Measurements from ENCODE around the gene PPP1R37.

Gene PPP1R37

GRCh38 chr19:45153339-45154063 is 60.5 kb downstream of the PPP1R37 start:
- Histone ChIP-seq H3K36me3 (ENCODE audit: insufficient read depth, low read length) (no peaks in the 10 kb centered on the region), H3K4me3 (ENCODE audit: low read depth, low read length, poor library complexity, severe bottlenecking) (no peak overlapping the region), H2AFZ (ENCODE audit: low read length) (no peak overlapping the region), H3K27ac (ENCODE audit: low read depth, low read length, poor library complexity, severe bottlenecking) (no peak overlapping the region), H3K9me3 (ENCODE audit: low read length) (no peaks in the 10 kb centered on the region), H3K4me1 (ENCODE audit: insufficient read depth, low read length, severe bottlenecking) (no peaks in the 10 kb centered on the region), H4K20me1 (ENCODE audit: insufficient read depth, low read length) (no peaks in the 10 kb centered on the region), H3F3A (ENCODE audit: insufficient read depth, low read length) (no peaks in the 10 kb centered on the region), H3K79me2 (ENCODE audit: insufficient read depth, low read length) (no peaks in the 10 kb centered on the region), H3K4me2 (ENCODE audit: low read length) (peak overlapping the region; percentile 21; the same call in 1 of the 2 replicates), H3K9ac (ENCODE audit: low read length) (no peak overlapping the region), H3K27me3 (ENCODE audit: insufficient read depth, low read length) (no peaks in the 10 kb centered on the region), H3K9me2 (ENCODE audit: low read depth, low read length) (no peaks in the 10 kb centered on the region)
- TF ChIP-seq, protein P1, sequence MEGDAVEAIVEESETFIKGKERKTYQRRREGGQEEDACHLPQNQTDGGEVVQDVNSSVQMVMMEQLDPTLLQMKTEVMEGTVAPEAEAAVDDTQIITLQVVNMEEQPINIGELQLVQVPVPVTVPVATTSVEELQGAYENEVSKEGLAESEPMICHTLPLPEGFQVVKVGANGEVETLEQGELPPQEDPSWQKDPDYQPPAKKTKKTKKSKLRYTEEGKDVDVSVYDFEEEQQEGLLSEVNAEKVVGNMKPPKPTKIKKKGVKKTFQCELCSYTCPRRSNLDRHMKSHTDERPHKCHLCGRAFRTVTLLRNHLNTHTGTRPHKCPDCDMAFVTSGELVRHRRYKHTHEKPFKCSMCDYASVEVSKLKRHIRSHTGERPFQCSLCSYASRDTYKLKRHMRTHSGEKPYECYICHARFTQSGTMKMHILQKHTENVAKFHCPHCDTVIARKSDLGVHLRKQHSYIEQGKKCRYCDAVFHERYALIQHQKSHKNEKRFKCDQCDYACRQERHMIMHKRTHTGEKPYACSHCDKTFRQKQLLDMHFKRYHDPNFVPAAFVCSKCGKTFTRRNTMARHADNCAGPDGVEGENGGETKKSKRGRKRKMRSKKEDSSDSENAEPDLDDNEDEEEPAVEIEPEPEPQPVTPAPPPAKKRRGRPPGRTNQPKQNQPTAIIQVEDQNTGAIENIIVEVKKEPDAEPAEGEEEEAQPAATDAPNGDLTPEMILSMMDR (IDR thresholded peaks at IDR 0.05; ENCODE audit: low read length): no peak
- TF ChIP-seq EZH2 (IDR thresholded peaks at IDR 0.05; ENCODE audit: borderline replicate concordance, low read length): no peak

DNA sequence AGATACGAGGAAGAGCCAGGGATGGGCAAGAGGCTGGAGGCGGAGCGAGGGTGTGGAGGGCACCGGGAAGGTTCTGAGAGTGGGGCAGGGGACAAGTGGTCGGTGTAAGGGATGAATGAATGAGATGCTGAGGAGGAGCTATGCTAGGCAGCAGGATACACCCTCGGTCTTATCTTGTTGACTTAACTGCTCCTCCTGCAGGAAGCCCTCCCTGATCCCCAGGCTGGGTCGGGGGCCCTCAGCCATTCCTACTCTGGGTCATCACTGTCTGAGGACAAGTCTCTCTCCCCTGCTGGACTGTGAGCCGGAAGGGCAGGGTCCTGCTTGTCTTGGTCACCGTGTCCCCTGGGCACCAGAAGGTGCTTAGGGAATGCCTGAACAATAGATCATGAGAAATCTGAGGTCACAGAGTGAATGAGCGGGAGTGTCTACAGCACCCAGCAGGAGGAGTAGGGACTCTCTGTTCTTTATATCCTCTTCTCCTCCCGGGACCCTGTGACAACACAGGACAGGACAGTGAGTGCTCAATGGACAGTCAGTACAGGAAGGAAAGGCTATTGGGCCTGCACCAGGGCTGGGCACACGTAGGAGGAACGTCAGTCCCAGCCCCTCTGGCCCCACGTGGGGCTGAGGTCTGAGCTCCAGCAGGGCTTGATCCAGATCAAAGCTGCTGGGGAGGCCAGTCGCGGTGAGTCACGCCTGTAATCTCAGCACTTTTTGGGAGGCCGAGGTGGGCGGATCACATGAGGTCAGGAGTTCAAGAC is 61.3 kb downstream of the PPP1R37 start:
- H3K9ac ChIP-seq (ENCODE audit: low read length): no peak overlapping the region

DNA sequence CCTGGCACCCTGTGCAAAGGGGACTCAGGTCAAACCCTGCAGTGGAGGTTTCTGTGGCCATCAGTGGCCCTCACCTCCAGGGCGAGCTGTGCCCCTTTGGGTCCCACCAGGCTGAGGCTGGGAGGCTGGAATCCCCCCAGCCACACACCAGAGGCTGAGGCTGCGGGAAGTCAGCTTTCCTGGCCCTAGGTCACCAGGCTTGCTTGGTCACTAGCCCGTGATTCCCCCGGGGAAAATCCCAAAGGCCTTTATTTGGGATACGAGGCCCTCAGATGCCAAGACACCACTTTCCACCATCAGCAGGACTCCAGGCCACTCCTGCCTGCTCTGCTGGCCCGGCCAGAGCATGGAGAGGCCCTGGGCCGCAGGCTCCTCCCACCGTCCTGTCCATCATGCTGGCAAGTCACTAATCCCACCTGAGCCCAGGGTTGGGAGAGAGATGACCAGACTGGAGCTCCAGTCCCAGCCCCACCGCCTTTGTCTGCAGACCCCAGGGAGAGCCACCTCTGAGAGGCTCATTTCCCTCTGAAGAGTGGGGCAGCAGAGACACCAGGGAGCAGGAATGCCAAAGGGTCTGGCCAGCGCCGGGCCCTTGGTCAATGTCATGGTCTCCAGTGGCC is 63.1 kb downstream of the PPP1R37 start:
- TF ChIP-seq, protein P1 (IDR thresholded peaks at IDR 0.05; ENCODE audit: low read length): no peak
- no peak for TF ChIP-seq EZH2 (IDR thresholded peaks at IDR 0.05; ENCODE audit: borderline replicate concordance, low read length)
- Histone ChIP-seq H3K4me3 (ENCODE audit: low read depth, low read length, poor library complexity, severe bottlenecking) (no peak overlapping the region), H2AFZ (ENCODE audit: low read length) (no peak overlapping the region), H3K27me3 (ENCODE audit: insufficient read depth, low read length) (peaks cover 10% of the 10 kb centered on the region), H3K4me1 (ENCODE audit: insufficient read depth, low read length, severe bottlenecking) (no peaks in the 10 kb centered on the region), H4K20me1 (ENCODE audit: insufficient read depth, low read length) (no peaks in the 10 kb centered on the region), H3K4me2 (ENCODE audit: low read length) (no peak overlapping the region), H3K79me2 (ENCODE audit: insufficient read depth, low read length) (no peaks in the 10 kb centered on the region), H3F3A (ENCODE audit: insufficient read depth, low read length) (no peaks in the 10 kb centered on the region), H3K9ac (ENCODE audit: low read length) (no peak overlapping the region), H3K27ac (ENCODE audit: low read depth, low read length, poor library complexity, severe bottlenecking) (no peak overlapping the region), H3K36me3 (ENCODE audit: insufficient read depth, low read length) (no peaks in the 10 kb centered on the region), H3K9me3 (ENCODE audit: low read length) (no peaks in the 10 kb centered on the region), H3K9me2 (ENCODE audit: low read depth, low read length) (no peaks in the 10 kb centered on the region)

More for the DNA sequence above, 61.3 kb downstream of the PPP1R37 start:
- Histone ChIP-seq H3K27me3 (ENCODE audit: insufficient read depth, low read length) (peaks cover 4% of the 10 kb centered on the region), H3K4me3 (ENCODE audit: low read depth, low read length, poor library complexity, severe bottlenecking) (no peak overlapping the region), H3K4me2 (ENCODE audit: low read length) (peak overlapping the region; percentile 21; the same call in 1 of the 2 replicates), H3K9me3 (ENCODE audit: low read length) (no peaks in the 10 kb centered on the region), H3K9me2 (ENCODE audit: low read depth, low read length) (no peaks in the 10 kb centered on the region), H3K79me2 (ENCODE audit: insufficient read depth, low read length) (no peaks in the 10 kb centered on the region), H3K27ac (ENCODE audit: low read depth, low read length, poor library complexity, severe bottlenecking) (no peak overlapping the region), H3K36me3 (ENCODE audit: insufficient read depth, low read length) (no peaks in the 10 kb centered on the region), H3F3A (ENCODE audit: insufficient read depth, low read length) (no peaks in the 10 kb centered on the region), H3K4me1 (ENCODE audit: insufficient read depth, low read length, severe bottlenecking) (no peaks in the 10 kb centered on the region), H2AFZ (ENCODE audit: low read length) (no peak overlapping the region), H4K20me1 (ENCODE audit: insufficient read depth, low read length) (no peaks in the 10 kb centered on the region)
- TF ChIP-seq, protein P1 (IDR thresholded peaks at IDR 0.05; ENCODE audit: low read length): no peak
- TF ChIP-seq EZH2 (IDR thresholded peaks at IDR 0.05; ENCODE audit: borderline replicate concordance, low read length): no peak

All from OCI-LY1 (cell line).